GM12872 (cell line): ENCODE data around the gene MACROD2.

Experiments
- CTCF ChIP-seq: IDR thresholded peaks from 3 replicates; pipeline ENCODE4 v1.5.1; 2011; ENCODE audit warnings: low read depth, mild to moderate bottlenecking, low read length, moderate library complexity; ENCODE audit not compliant: insufficient read depth

Gene MACROD2

GRCh38 chr20:14033310-14033709 lies 38.0 kb downstream of the MACROD2 start:
- TF ChIP-seq CTCF: no peak

GRCh38 chr20:14036567-14036966 lies 41.3 kb downstream of the MACROD2 start:
- no peak for TF ChIP-seq CTCF

GRCh38 chr20:14046534-14046933 lies 51.2 kb downstream of the MACROD2 start:
- no peak for TF ChIP-seq CTCF

GRCh38 chr20:14049111-14049510 lies 53.8 kb downstream of the MACROD2 start:
- TF ChIP-seq CTCF: no peak

GRCh38 chr20:14051454-14051853 lies 56.1 kb downstream of the MACROD2 start:
- no peak for TF ChIP-seq CTCF

GRCh38 chr20:14055127-14055742 lies 59.9 kb downstream of the MACROD2 start:
- TF ChIP-seq CTCF: peak; percentile 51

GRCh38 chr20:14062171-14062570 lies 66.9 kb downstream of the MACROD2 start:
- no peak for TF ChIP-seq CTCF

GRCh38 chr20:14062786-14063185 lies 67.5 kb downstream of the MACROD2 start:
- no peak for TF ChIP-seq CTCF
